Measurements from ENCODE around the gene CCP110. TPM values are rescaled to one million over a fixed set of nuclear protein-coding genes. Genes with fewer than 3 reads are reported as not detected.

The CCP110 gene
- total RNA-seq, 2 donors from 2014 or later = 8.2 to 11.1 TPM

GRCh38 chr16:19523184-19523558 lies 571 bp upstream of the CCP110 start:
- intact Hi-C loops (cut with DNase I) = no loop called here
- no peaks in the 10 kb centered on the region for H3K27me3 ChIP-seq
- DNase-seq = peak; percentile 31
- no peaks in the 10 kb centered on the region for H3K36me3 ChIP-seq
- no peaks in the 10 kb centered on the region for H3K9me3 ChIP-seq
- TF ChIP-seq CTCF (IDR thresholded peaks at IDR 0.05) = no peak
- no peak overlapping the region for H3K27ac ChIP-seq
- no peak overlapping the region for H3K9ac ChIP-seq (ENCODE audit: low read depth in 2 of 2, low read length in 2 of 2)
- H3K4me3 ChIP-seq = no peak overlapping the region
- no peaks in the 10 kb centered on the region for H3K4me1 ChIP-seq

GRCh38 chr16:19524356-19524615 lies 544 bp downstream of the CCP110 start:
- H3K9ac ChIP-seq (ENCODE audit: low read depth in 2 of 2, low read length in 2 of 2) = peak overlapping the region; percentile 65 to 89
- no peaks in the 10 kb centered on the region for H3K27me3 ChIP-seq
- intact Hi-C loops (cut with DNase I) = no loop called here
- peak overlapping the region; percentile 9 for H3K27ac ChIP-seq
- no peaks in the 10 kb centered on the region for H3K4me1 ChIP-seq
- peak overlapping the region; percentile 86 for H3K4me3 ChIP-seq
- no peaks in the 10 kb centered on the region for H3K9me3 ChIP-seq
- peaks cover 8% of the 10 kb centered on the region for H3K36me3 ChIP-seq
- no peak for DNase-seq
- no peak for TF ChIP-seq CTCF (IDR thresholded peaks at IDR 0.05)

DNA sequence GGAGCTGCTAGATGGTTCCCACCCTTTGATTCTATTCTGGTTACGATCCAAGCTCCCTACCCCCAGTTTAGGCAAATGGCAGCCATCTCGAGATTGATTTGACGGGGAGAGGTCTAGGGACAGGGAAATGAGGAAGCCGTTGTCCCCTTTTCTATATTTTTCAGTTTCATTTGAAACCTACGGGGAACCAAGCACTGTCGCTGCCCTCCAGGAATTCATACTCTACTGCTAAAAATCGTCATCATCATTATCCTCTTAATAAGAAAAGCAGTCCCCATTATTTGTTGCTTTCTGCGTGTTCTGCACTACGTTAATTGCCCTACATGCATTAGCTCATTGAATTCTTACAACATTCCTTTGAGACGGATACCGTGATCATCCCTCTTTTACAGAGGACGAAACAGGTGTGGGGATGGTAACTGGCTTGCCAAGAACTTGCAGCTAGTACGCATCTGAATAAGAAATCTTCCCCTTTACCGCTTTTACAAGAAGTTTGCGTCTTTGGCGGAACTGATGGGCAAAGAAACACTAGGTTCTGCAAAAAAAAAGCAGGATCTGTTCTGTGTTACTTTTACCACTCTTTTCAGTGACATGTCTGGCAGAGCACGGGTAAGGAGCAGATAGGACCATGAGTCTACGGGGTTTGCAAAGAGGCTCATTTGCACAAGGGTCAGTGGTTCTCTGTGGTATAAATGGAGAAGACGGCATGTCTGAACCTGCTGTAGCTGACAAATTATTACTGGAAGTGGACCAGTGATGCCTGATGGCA lies 1.1 kb downstream of the CCP110 start:
- intact Hi-C loops (cut with DNase I) = no loop called here

GRCh38 chr16:19525385-19525723 lies 1.6 kb downstream of the CCP110 start:
- Histone ChIP-seq H3K27me3 (no peaks in the 10 kb centered on the region), H3K36me3 (peaks cover 8% of the 10 kb centered on the region), H3K9ac (ENCODE audit: low read depth in 2 of 2, low read length in 2 of 2) (no peak overlapping the region), H3K27ac (no peak overlapping the region), H3K4me1 (no peaks in the 10 kb centered on the region), H3K4me3 (peak overlapping the region; percentile 86), H3K9me3 (no peaks in the 10 kb centered on the region)
- intact Hi-C loops (cut with DNase I) = no loop called here
- DNase-seq = no peak
- no peak for TF ChIP-seq CTCF (IDR thresholded peaks at IDR 0.05)

More for the DNA sequence above, 1.1 kb downstream of the CCP110 start:
- Histone ChIP-seq H3K27ac (no peak overlapping the region), H3K4me3 (peak overlapping the region; percentile 86), H3K9me3 (no peaks in the 10 kb centered on the region), H3K36me3 (peaks cover 8% of the 10 kb centered on the region), H3K9ac (ENCODE audit: low read depth in 2 of 2, low read length in 2 of 2) (peak overlapping the region; percentile 65 to 89), H3K4me1 (no peaks in the 10 kb centered on the region), H3K27me3 (no peaks in the 10 kb centered on the region)
- DNase-seq = no peak
- no peak for TF ChIP-seq CTCF (IDR thresholded peaks at IDR 0.05)

GRCh38 chr16:19527161-19527560 lies 3.4 kb downstream of the CCP110 start:
- no peak overlapping the region for H3K27ac ChIP-seq
- H3K9ac ChIP-seq (ENCODE audit: low read depth in 2 of 2, low read length in 2 of 2) = no peak overlapping the region
- H3K9me3 ChIP-seq = no peaks in the 10 kb centered on the region
- H3K36me3 ChIP-seq = peaks cover 8% of the 10 kb centered on the region
- intact Hi-C loops (cut with DNase I) = no loop called here
- H3K27me3 ChIP-seq = no peaks in the 10 kb centered on the region
- TF ChIP-seq CTCF (IDR thresholded peaks at IDR 0.05) = no peak
- no peaks in the 10 kb centered on the region for H3K4me1 ChIP-seq
- no peak for DNase-seq
- no peak overlapping the region for H3K4me3 ChIP-seq
